ENCODE measurements around the gene VPS33A.
A peak's percentile ranks its signal among the peaks of the same experiment; 100 is the strongest.

Gene VPS33A

GRCh38 chr12:122232691-122233090 is 33.6 kb downstream of the VPS33A start:
- DNase-seq (ENCODE audit: low spot score) (no peak), ATAC-seq (ENCODE audit: low read depth) (no peak)
- TF ChIP-seq, protein P1, sequence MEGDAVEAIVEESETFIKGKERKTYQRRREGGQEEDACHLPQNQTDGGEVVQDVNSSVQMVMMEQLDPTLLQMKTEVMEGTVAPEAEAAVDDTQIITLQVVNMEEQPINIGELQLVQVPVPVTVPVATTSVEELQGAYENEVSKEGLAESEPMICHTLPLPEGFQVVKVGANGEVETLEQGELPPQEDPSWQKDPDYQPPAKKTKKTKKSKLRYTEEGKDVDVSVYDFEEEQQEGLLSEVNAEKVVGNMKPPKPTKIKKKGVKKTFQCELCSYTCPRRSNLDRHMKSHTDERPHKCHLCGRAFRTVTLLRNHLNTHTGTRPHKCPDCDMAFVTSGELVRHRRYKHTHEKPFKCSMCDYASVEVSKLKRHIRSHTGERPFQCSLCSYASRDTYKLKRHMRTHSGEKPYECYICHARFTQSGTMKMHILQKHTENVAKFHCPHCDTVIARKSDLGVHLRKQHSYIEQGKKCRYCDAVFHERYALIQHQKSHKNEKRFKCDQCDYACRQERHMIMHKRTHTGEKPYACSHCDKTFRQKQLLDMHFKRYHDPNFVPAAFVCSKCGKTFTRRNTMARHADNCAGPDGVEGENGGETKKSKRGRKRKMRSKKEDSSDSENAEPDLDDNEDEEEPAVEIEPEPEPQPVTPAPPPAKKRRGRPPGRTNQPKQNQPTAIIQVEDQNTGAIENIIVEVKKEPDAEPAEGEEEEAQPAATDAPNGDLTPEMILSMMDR (IDR thresholded peaks at IDR 0.05; ENCODE audit: poor library complexity, severe bottlenecking): no peak
- Histone ChIP-seq H3K4me1 (ENCODE audit: insufficient read depth, poor library complexity, severe bottlenecking) (no peaks in the 10 kb centered on the region), H3K9me3 (ENCODE audit: severe bottlenecking) (no peaks in the 10 kb centered on the region), H3K36me3 (ENCODE audit: low read depth) (peaks cover 17% of the 10 kb centered on the region), H3K27me3 (ENCODE audit: insufficient read depth, poor library complexity, severe bottlenecking) (no peaks in the 10 kb centered on the region), H3K4me3 (ENCODE audit: severe bottlenecking) (no peak overlapping the region), H3K27ac (ENCODE audit: poor library complexity, severe bottlenecking) (no peak overlapping the region)

DNA sequence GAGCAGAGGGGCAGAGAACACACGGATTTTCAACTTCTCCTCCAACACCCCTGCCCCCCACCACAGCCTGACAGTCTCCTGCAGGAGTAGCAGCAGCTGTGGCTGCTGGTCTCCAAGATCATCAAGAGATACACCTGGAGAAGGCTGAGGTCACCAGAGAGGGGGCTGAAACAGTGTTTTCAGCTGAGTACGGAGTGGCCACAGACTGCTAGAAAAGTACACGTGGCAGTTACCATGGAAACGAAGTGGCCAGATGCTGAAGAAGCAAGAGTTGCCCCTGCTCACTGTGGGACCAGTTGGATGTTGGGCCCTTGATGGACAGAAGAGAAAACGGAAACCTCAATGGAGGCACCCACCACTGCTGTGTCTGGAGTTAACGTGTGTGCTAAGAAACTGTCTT is 35.5 kb downstream of the VPS33A start:
- no peak for DNase-seq (ENCODE audit: low spot score)
- TF ChIP-seq, protein P1 (IDR thresholded peaks at IDR 0.05; ENCODE audit: poor library complexity, severe bottlenecking): no peak
- H3K27me3 ChIP-seq (ENCODE audit: insufficient read depth, poor library complexity, severe bottlenecking): no peaks in the 10 kb centered on the region
- H3K4me1 ChIP-seq (ENCODE audit: insufficient read depth, poor library complexity, severe bottlenecking): no peaks in the 10 kb centered on the region
- H3K4me3 ChIP-seq (ENCODE audit: severe bottlenecking): no peak overlapping the region
- ATAC-seq (ENCODE audit: low read depth): no peak
- H3K9me3 ChIP-seq (ENCODE audit: severe bottlenecking): no peaks in the 10 kb centered on the region
- H3K27ac ChIP-seq (ENCODE audit: poor library complexity, severe bottlenecking): no peak overlapping the region
- H3K36me3 ChIP-seq (ENCODE audit: low read depth): peaks cover 12% of the 10 kb centered on the region

GRCh38 chr12:122228092-122228491 is 38.2 kb downstream of the VPS33A start:
- Histone ChIP-seq H3K4me1 (ENCODE audit: insufficient read depth, poor library complexity, severe bottlenecking) (peaks cover 5% of the 10 kb centered on the region), H3K36me3 (ENCODE audit: low read depth) (peaks cover 22% of the 10 kb centered on the region), H3K4me3 (ENCODE audit: severe bottlenecking) (no peak overlapping the region), H3K27me3 (ENCODE audit: insufficient read depth, poor library complexity, severe bottlenecking) (no peaks in the 10 kb centered on the region), H3K9me3 (ENCODE audit: severe bottlenecking) (no peaks in the 10 kb centered on the region), H3K27ac (ENCODE audit: poor library complexity, severe bottlenecking) (no peak overlapping the region)
- TF ChIP-seq, protein P1 (IDR thresholded peaks at IDR 0.05; ENCODE audit: poor library complexity, severe bottlenecking): no peak
- ATAC-seq (ENCODE audit: low read depth) (no peak), DNase-seq (ENCODE audit: low spot score) (no peak)

DNA sequence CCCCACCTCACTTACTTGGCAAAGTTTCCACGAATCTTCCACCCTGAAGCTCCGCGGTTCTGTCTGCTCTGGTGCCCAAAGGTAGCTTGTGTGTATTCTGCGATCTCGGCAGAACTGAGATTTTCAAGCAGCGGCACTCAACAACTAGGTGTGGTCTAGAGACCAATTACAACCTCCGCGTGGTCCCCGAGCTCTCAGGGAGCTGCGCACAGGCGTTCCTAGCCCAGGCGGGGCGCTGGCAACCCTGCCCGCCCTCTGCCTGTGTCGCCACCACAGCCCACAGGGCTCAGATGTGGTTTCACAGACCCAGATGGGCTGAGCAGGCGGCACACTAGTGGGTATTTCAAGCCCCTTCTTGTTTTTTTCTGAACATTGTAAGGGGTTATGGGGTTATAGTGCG is 39.0 kb downstream of the VPS33A start:
- ATAC-seq (ENCODE audit: low read depth) (no peak), DNase-seq (ENCODE audit: low spot score) (no peak)
- TF ChIP-seq, protein P1 (IDR thresholded peaks at IDR 0.05; ENCODE audit: poor library complexity, severe bottlenecking): no peak
- peaks cover 5% of the 10 kb centered on the region for H3K4me1 ChIP-seq (ENCODE audit: insufficient read depth, poor library complexity, severe bottlenecking)
- no peak overlapping the region for H3K27ac ChIP-seq (ENCODE audit: poor library complexity, severe bottlenecking)
- no peaks in the 10 kb centered on the region for H3K9me3 ChIP-seq (ENCODE audit: severe bottlenecking)
- peaks cover 17% of the 10 kb centered on the region for H3K36me3 ChIP-seq (ENCODE audit: low read depth)
- H3K27me3 ChIP-seq (ENCODE audit: insufficient read depth, poor library complexity, severe bottlenecking): no peaks in the 10 kb centered on the region
- no peak overlapping the region for H3K4me3 ChIP-seq (ENCODE audit: severe bottlenecking)

DNA sequence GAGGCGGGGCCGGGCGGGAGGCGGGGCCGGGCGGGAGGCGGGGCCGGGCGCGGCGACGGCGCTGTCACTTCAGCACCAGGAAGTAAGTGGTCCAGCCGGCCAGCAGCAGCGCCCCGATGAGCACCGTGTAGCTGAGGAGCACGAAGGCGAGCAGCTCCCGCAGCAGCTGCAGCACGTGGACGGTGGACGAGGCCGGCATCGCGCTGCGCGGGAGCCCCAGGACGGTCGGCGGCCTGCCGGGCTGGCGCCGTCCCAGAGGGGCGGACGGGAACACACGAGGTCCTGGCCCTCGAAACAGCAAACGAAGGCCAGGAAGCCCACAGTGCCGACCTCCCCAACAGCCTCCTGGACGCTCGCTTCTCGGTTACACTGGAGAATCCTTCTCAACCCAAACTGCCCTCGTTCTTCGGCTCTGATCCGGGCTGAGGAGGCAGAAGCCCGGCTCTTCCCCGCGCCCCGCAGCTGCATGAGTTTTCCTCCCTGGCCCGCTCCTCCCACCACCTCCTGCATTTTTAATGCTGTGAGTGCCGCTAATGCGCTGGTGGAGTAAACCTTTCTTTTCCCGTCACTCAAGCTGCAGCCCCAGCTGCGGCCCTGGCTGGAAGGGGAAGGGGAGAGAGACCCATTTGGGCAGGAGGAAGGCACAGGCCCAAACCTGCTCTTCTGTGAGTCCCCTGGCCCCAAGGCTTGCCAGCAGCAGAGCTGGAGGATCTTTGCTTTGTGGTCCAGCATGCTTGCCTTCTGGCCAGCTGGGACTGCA is 39.7 kb downstream of the VPS33A start:
- no peak overlapping the region for H3K27ac ChIP-seq (ENCODE audit: poor library complexity, severe bottlenecking)
- H3K36me3 ChIP-seq (ENCODE audit: low read depth): peaks cover 22% of the 10 kb centered on the region
- no peak for DNase-seq (ENCODE audit: low spot score)
- peak overlapping the region; percentile 24 for H3K4me3 ChIP-seq (ENCODE audit: severe bottlenecking)
- H3K4me1 ChIP-seq (ENCODE audit: insufficient read depth, poor library complexity, severe bottlenecking): peaks cover 5% of the 10 kb centered on the region
- no peaks in the 10 kb centered on the region for H3K27me3 ChIP-seq (ENCODE audit: insufficient read depth, poor library complexity, severe bottlenecking)
- ATAC-seq (ENCODE audit: low read depth): peak; percentile 63
- TF ChIP-seq, protein P1 (IDR thresholded peaks at IDR 0.05; ENCODE audit: poor library complexity, severe bottlenecking): no peak
- H3K9me3 ChIP-seq (ENCODE audit: severe bottlenecking): no peaks in the 10 kb centered on the region

Measured in RWPE2 (cell line).